H9 (cell line): ENCODE results near the gene TYRP1. TPM values are rescaled to one million over a fixed set of nuclear protein-coding genes. Genes with fewer than 3 reads are reported as not detected.

Experiments
- DNase-seq: peaks from one replicate; pipeline ENCODE4 v3.0.0-alpha.2; 2017
- H2AFZ ChIP-seq: one replicate; pipeline ENCODE4 v1.6.1; 2013; ENCODE audit warnings: mild to moderate bottlenecking, low read length, control low read depth, moderate library complexity
- H2AK5ac ChIP-seq: 2 replicates; pipeline ENCODE4 v1.6.1; 2013; ENCODE audit warnings: low read length, control low read depth, mixed read lengths; ENCODE audit not compliant: insufficient read length
- H2BK120ac ChIP-seq: one replicate; pipeline ENCODE4 v1.6.1; 2013; ENCODE audit warnings: low read depth, mild to moderate bottlenecking, low read length, control low read depth, inconsistent platforms; ENCODE audit not compliant: poor library complexity, severe bottlenecking
- H2BK12ac ChIP-seq: 2 replicates; pipeline ENCODE4 v1.6.1; 2013; ENCODE audit warnings: low read length, control low read depth, mixed read lengths, low read depth; ENCODE audit not compliant: insufficient read length
- H2BK15ac ChIP-seq: 2 replicates; pipeline ENCODE4 v1.6.1; 2013; ENCODE audit warnings: low read depth, low read length, control low read depth
- H2BK20ac ChIP-seq: one replicate; pipeline ENCODE4 v1.6.1; 2013; ENCODE audit warnings: low read depth, mild to moderate bottlenecking, low read length, control low read depth, inconsistent platforms; ENCODE audit not compliant: poor library complexity, severe bottlenecking
- H2BK5ac ChIP-seq: 2 replicates; pipeline ENCODE4 v1.6.1; 2013; ENCODE audit warnings: low read length, control low read depth, mixed read lengths; ENCODE audit not compliant: insufficient read length
- H3K14ac ChIP-seq: 2 replicates; pipeline ENCODE4 v1.6.1; 2013; ENCODE audit warnings: low read length, control low read depth; ENCODE audit not compliant: insufficient read depth
- H3K18ac ChIP-seq: 2 replicates; pipeline ENCODE4 v1.6.1; 2013; ENCODE audit warnings: low read depth, mild to moderate bottlenecking, mixed read lengths, low read length, control low read depth; ENCODE audit not compliant: insufficient read length
- H3K23ac ChIP-seq: 2 replicates; pipeline ENCODE4 v1.6.1; 2013; ENCODE audit warnings: low read length, control low read depth, mixed read lengths, low read depth; ENCODE audit not compliant: insufficient read length
- H3K23me2 ChIP-seq: 2 replicates; pipeline ENCODE4 v1.6.1; 2013; ENCODE audit warnings: low read depth, mild to moderate bottlenecking, mixed read lengths, low read length, control low read depth; ENCODE audit not compliant: insufficient read length, poor library complexity, severe bottlenecking
- H3K27ac ChIP-seq: 2 replicates; pipeline ENCODE4 v1.5.1; 2013; ENCODE audit warnings: low read length, control low read depth, mixed read lengths, low read depth; ENCODE audit not compliant: insufficient read length
- H3K27me3 ChIP-seq: 2 replicates; pipeline ENCODE4 v1.6.1; 2013; ENCODE audit warnings: low read length, control low read depth, inconsistent platforms; ENCODE audit not compliant: insufficient read depth
- H3K4ac ChIP-seq: 2 replicates; pipeline ENCODE4 v1.6.1; 2013; ENCODE audit warnings: low read depth, mild to moderate bottlenecking, control low read depth, inconsistent platforms, low read length, moderate library complexity
- H3K4me1 ChIP-seq: 2 replicates; pipeline ENCODE4 v1.6.1; 2013; ENCODE audit warnings: low read length, control low read depth, inconsistent platforms; ENCODE audit not compliant: insufficient read depth
- H3K4me2 ChIP-seq: 2 replicates; pipeline ENCODE4 v1.6.1; 2013; ENCODE audit warnings: low read length, control low read depth, mixed read lengths; ENCODE audit not compliant: insufficient read length, insufficient read depth
- H3K56ac ChIP-seq: 2 replicates; pipeline ENCODE4 v1.6.1; 2013; ENCODE audit warnings: low read depth, mild to moderate bottlenecking, mixed read lengths, low read length, control low read depth; ENCODE audit not compliant: insufficient read length
- H3K79me1 ChIP-seq: 2 replicates; pipeline ENCODE4 v1.6.1; 2013; ENCODE audit warnings: low read depth, mild to moderate bottlenecking, moderate library complexity, low read length, control low read depth, inconsistent platforms; ENCODE audit not compliant: insufficient read depth, poor library complexity, severe bottlenecking
- H3K79me2 ChIP-seq: 2 replicates; pipeline ENCODE4 v1.6.1; 2013; ENCODE audit warnings: low read length, control low read depth, inconsistent platforms; ENCODE audit not compliant: insufficient read depth
- H3K9ac ChIP-seq: 2 replicates; pipeline ENCODE4 v1.6.1; 2013; ENCODE audit warnings: low read length, control low read depth, mixed read lengths; ENCODE audit not compliant: insufficient read length; ENCODE audit errors: extremely low read depth
- H3K9me3 ChIP-seq: one replicate; pipeline ENCODE4 v1.6.1; 2013; ENCODE audit warnings: low read depth, low read length, inconsistent platforms; ENCODE audit not compliant: control insufficient read depth
- H3T11ph ChIP-seq: one replicate; pipeline ENCODE4 v1.6.1; 2013; ENCODE audit warnings: mild to moderate bottlenecking, low read length, control low read depth, inconsistent platforms
- H4K20me1 ChIP-seq: one replicate; pipeline ENCODE4 v1.6.1; 2013; ENCODE audit not compliant: control insufficient read depth, insufficient read length, insufficient read depth
- H4K5ac ChIP-seq: 2 replicates; pipeline ENCODE4 v1.6.1; 2013; ENCODE audit warnings: low read depth, mild to moderate bottlenecking, mixed read lengths, low read length, control low read depth; ENCODE audit not compliant: insufficient read length
- H4K8ac ChIP-seq: replicated peaks from 2 replicates; pipeline ENCODE4 v1.6.1; 2013; ENCODE audit warnings: low read length, control low read depth, mixed read lengths, low read depth; ENCODE audit not compliant: insufficient read length
- H4K91ac ChIP-seq: 2 replicates; pipeline ENCODE4 v1.6.1; 2013; ENCODE audit warnings: low read depth, mild to moderate bottlenecking, moderate library complexity, mixed read lengths, low read length, control low read depth; ENCODE audit not compliant: insufficient read length
- H3K27ac Mint-ChIP-seq, 3 experiments: 2 replicates in 2 of 3; 3 replicates in 1 of 3; pipeline ENCODE4 v1.8.0; 2020 to 2021; ENCODE audit warnings: mixed read lengths in 3 of 3, mild to moderate bottlenecking in 1 of 3, moderate library complexity in 1 of 3
- H3K27me3 Mint-ChIP-seq: 2 replicates; pipeline ENCODE4 v1.8.0; 2021; ENCODE audit warnings: low read depth, mild to moderate bottlenecking, moderate library complexity, mixed read lengths
- H3K36me3 Mint-ChIP-seq, 3 experiments: 2 replicates in 2 of 3; 3 replicates in 1 of 3; pipeline ENCODE4 v1.8.0; 2020 to 2021; ENCODE audit warnings: low read depth in 3 of 3, mixed read lengths in 3 of 3; ENCODE audit not compliant: insufficient read depth in 1 of 3
- H3K4me1 Mint-ChIP-seq, 2 experiments: 2 replicates each; pipeline ENCODE4 v1.8.0; 2020; ENCODE audit warnings: mixed read lengths in 2 of 2
- H3K4me3 Mint-ChIP-seq, 2 experiments: 2 replicates in 1 of 2; 3 replicates in 1 of 2; pipeline ENCODE4 v1.8.0; 2020 to 2021; ENCODE audit warnings: mild to moderate bottlenecking in 2 of 2, mixed read lengths in 2 of 2, moderate library complexity in 1 of 2
- H3K9me3 Mint-ChIP-seq, 2 experiments: 2 replicates in 1 of 2; 3 replicates in 1 of 2; pipeline ENCODE4 v1.8.0; 2020; ENCODE audit warnings: mild to moderate bottlenecking in 2 of 2, mixed read lengths in 2 of 2, moderate library complexity in 1 of 2
- CTCF ChIP-seq: fragments of 200-600 bp; sonication (generic); conservative IDR thresholded peaks from 3 replicates; pipeline ENCODE4 v1.8.0; 2021; ENCODE audit warnings: antibody characterized with exemption, mild to moderate bottlenecking
- WGBS: extraction: QIAGEN DNeasy Blood & Tissue Kit; methylation state at CpG from one replicate; pipeline ENCODE4 v1.1.7; 2013; ENCODE audit warnings: missing lambda C conversion rate, low lambda C conversion rate, mixed read lengths; ENCODE audit not compliant: insufficient read length; ENCODE audit errors: extremely low coverage; 5-methylcytosine and 5-hydroxymethylcytosine counted together
- total RNA-seq: library from RNA; stranded (reverse); gene quantifications from 2 replicates; pipeline ENCODE4 v1.2.1, GENCODE V29; 2021

The TYRP1 gene
- total RNA-seq, 1 experiment from 2014 or later = not detected

- Histone ChIP-seq H4K91ac (no peak overlapping the region), H3K23ac (no peak overlapping the region), H3T11ph (no peak overlapping the region), H3K9ac (no peak overlapping the region), H2BK120ac (no peak overlapping the region), H3K4me1 (peaks cover 2% of the 10 kb centered on the region; the same call in 1 of the 2 replicates), H3K79me2 (no peaks in the 10 kb centered on the region), H4K5ac (no peak overlapping the region), H3K14ac (no peak overlapping the region), H2BK12ac (no peak overlapping the region), H4K8ac (no peak overlapping the region), H3K9me3 (no peaks in the 10 kb centered on the region), H2AFZ (no peak overlapping the region), H3K27ac (no peak overlapping the region), H4K20me1 (no peaks in the 10 kb centered on the region), H2BK15ac (no peak overlapping the region), H2BK20ac (no peak overlapping the region), H3K27me3 (no peaks in the 10 kb centered on the region), H3K56ac (no peak overlapping the region), H3K23me2 (no peaks in the 10 kb centered on the region), H3K79me1 (no peaks in the 10 kb centered on the region), H3K18ac (no peak overlapping the region), H2AK5ac (no peak overlapping the region), H3K4ac (no peak overlapping the region), H3K4me2 (no peak overlapping the region), H2BK5ac (no peak overlapping the region)
- Mint-ChIP-seq H3K27ac (no peak overlapping the region), H3K4me3 (no peak overlapping the region), H3K4me1 (peaks cover 11 to 12% of the 10 kb centered on the region in 2 experiments), H3K27me3 (no peaks in the 10 kb centered on the region), H3K36me3 (no peaks in the 10 kb centered on the region), H3K9me3 (no peaks in the 10 kb centered on the region)
- no CpG with 5 or more reads among the region's 3 CpGs for WGBS
- no peak for DNase-seq
- no peak for TF ChIP-seq CTCF
These were observed 22.1 kb downstream of the TYRP1 start for GRCh38 chr9:12715268-12715667.
